SH-SY5Y (cell line): ENCODE results near the gene TEX29.

Experiments used
- GATA2 ChIP-seq: IDR thresholded peaks from 2 replicates; pipeline ENCODE4 v1.6.1; 2011; ENCODE audit warnings: mild to moderate bottlenecking, low read depth, low read length
- GATA3 ChIP-seq: IDR thresholded peaks from 2 replicates; pipeline ENCODE4 v1.6.1; 2011; ENCODE audit warnings: low read depth, mild to moderate bottlenecking, low read length, moderate library complexity

The TEX29 gene

DNA sequence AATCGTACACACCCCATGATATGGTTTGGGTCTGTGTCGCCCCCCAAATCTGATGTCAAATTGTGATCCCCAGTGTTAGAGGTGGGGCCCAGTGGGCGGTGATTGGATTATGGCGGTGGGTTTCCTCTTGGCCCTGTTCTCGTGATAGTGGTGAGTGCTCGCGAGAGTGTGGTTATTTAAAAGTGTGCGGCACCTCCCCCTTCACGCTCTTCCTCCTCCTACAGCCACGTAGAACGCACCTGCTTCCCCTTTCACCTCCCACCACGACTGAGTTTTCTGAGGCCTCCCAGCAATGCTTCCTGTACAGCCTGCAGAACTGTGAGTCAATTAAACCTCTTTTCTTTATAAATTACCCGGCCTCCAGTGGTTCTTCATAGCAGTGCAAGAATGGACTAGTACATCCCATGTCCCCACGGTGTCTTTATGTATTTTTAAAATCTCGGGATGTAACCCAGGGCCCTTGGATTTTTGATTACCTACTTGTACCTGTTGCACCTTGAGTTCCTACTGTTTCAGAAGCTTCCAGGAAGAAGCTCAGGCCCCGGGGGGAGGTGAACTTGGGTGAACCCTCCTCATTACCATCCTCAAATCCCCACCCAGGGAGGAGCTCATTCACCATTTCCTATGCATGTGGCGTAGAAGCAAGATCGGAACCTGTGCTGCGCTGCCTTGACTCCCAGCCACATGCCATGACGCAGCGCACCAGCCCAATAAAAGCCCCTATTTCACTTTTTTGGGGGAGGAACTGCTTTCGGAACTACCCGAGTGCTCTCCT is 52.4 kb downstream of the TEX29 start:
- TF ChIP-seq GATA2, result no peak
- TF ChIP-seq GATA3, result no peak

DNA sequence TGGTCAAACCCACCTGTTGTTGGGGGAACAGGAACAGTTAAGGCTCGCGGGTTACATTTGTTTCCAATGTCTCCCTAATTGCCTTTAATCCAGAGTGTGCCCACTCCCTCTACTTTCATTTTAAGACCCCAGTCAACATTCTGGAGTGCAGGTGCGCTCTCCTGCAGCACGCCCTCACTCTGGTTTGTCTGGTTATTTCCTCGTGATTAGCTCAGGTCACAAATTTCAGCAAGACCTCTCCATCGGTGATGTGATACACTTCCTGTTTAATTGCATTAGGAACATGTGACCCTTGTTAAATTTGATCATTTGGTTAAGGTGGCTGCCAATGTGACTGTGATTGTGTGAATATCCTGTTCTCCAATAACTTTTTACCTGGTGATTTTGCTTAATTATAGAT is 53.0 kb downstream of the TEX29 start:
- TF ChIP-seq GATA3 (no peak), GATA2 (no peak)

DNA sequence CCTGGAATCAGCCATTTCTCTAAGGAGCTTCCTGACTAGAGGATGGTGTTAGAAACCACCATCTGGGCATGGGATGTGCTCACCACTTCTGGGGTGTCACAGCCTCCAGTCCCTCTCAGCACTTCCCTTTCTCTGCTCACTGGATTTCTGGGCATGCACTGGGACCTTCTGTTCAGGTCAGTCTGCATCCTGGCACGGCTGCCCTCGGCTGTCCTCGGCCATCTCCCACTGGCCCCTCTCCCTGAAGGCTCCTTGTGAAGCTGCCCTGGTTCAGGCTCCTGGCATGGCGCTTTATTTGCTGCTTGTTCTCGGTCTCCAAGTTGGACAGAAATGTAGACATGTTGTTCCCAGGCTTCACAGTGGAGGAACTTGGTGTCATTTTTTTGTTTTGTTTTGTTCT is 60.0 kb downstream of the TEX29 start:
- TF ChIP-seq GATA2 (no peak), GATA3 (no peak)

DNA sequence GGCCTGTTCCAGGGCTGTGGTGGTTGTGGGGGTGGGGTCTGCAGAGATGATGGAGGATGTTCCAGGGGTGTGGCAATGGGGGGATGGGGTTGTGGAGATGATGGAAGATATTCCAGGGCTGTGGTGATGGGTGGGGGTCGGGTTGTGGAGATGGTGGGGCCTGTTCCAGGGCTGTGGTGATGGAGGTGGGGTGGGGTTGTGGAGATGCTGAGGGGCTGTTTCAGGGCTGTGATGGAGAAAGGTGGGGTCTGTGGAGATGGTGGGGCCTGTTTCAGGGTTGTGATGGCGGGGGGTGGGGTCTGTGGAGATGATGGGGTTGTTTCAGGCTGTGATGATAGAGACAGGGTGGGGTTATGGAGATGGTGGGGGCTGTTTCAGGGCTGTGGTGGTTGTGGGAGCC is 62.0 kb downstream of the TEX29 start:
- TF ChIP-seq GATA2 (no peak), GATA3 (no peak)

DNA sequence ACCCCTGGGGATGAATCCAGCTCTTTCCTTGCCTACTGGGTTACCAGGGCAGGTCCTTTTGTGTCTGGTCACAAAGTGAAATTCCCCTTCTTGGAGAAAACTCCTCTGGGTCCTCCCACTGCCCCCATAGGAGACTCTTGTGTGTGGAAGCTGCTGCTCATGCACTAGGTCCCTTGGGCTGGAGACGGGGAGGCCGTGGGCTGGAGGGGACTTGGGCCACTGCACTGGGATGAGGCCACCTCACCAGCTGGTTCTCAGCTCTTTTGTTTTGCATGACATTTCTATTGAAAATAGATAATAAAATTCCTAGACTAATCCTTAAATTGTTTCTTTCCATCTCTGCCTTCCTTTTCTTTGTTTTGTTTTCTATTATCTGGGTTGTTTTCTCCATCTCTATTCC is 62.4 kb downstream of the TEX29 start:
- TF ChIP-seq GATA2, result no peak
- TF ChIP-seq GATA3, result no peak

GRCh38 chr13:111383591-111384440 is 63.4 kb downstream of the TEX29 start:
- no peak for TF ChIP-seq GATA2

GRCh38 chr13:111384441-111385182 is 64.2 kb downstream of the TEX29 start:
- TF ChIP-seq GATA3, result no peak
- TF ChIP-seq GATA2, result no peak

DNA sequence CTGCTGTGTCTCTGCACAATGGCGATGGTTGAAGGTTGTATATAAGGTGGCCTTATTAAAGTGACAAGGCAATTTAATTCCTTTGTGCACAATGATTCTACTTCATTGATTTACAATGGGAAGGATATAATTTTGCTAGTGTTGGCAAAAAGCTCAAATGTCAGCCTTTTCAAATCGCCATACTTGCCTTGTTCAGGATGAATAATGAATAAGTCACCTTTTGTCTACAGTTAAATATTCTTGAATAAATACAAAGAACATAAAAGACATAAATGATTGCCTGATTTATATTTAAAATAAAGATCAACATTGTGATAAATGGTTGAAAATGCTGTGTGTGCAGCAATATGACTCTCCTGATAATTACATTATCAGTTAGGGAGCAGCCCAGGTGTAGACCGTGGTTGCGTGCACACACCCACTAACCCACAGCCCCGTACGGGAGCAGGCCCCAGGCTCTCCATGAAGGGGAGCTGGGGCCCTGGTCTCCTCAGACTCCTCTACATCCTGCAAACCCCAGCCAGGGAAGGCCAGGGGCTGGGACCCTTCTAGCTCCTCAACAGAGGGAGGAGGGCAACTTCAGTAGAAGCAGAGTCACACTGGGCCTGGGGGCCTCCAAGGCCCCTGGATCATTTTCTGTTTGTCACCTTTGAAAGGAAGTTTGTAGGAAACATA is 64.9 kb downstream of the TEX29 start:
- TF ChIP-seq GATA2 (no peak), GATA3 (no peak)

- TF ChIP-seq GATA3, result no peak
- no peak for TF ChIP-seq GATA2
These were observed 66.8 kb downstream of the TEX29 start for GRCh38 chr13:111387026-111387871.

DNA sequence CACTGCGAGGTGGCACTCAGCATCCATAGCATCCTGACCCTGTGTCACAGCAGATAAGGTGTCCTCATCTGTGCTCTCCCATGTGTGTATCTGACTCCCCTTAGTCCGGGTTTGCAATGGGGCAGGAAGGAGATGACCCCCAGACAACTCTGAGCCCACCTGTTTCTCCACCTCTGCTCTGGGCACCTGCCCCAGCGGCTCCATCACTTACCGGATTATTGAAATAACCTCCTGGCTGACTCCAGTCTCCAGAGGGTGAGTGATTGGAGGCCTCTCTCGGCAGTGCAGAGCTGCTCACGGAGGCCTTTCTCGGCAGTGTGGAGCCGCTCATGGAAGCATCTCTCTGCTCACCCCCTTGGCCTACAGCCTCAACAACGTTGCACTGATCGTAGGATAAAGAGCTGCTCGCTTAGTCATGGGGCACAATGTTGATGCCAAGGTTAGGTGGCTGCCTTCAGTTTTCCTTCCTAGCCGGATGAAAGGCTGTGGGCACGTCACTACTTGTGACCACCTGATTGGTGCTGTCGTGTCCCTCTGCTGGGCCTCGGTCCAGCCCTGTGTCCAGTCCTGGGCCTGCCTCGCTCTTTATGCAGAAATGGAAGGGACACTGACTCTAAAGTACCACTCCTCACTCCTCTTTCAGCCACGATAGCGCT is 67.6 kb downstream of the TEX29 start:
- TF ChIP-seq GATA3 (no peak), GATA2 (no peak)

GRCh38 chr13:111388851-111389500 is 68.5 kb downstream of the TEX29 start:
- TF ChIP-seq GATA2 (no peak), GATA3 (no peak)
